SK-N-MC (cell line): Measurements from ENCODE around the gene SLC18A3.

Experiments used
- EZH2 ChIP-seq: fragments of 200-600 bp; sonication (generic); IDR thresholded peaks from one replicate; pipeline ENCODE4 v1.6.1; 2017; ENCODE audit warnings: antibody characterized with exemption
- FOXP2 ChIP-seq: optimal IDR thresholded peaks from 2 replicates; pipeline ENCODE3; 2011; ENCODE audit warnings: mild to moderate bottlenecking, moderate library complexity; ENCODE audit not compliant: insufficient read depth; ENCODE audit errors: extremely low read length, control extremely low read depth
- POLR2AphosphoS5 ChIP-seq: IDR thresholded peaks from 2 replicates; pipeline ENCODE4 v1.6.1; 2012; ENCODE audit warnings: mild to moderate bottlenecking, low read depth, low read length, borderline replicate concordance

GRCh38 chr10:49649936-49650723, 40.0 kb downstream of the SLC18A3 start:
- TF ChIP-seq POLR2AphosphoS5 (no peak), EZH2 (no peak), FOXP2 (no peak)
